ENCODE results near the gene CLINT1.

DNA sequence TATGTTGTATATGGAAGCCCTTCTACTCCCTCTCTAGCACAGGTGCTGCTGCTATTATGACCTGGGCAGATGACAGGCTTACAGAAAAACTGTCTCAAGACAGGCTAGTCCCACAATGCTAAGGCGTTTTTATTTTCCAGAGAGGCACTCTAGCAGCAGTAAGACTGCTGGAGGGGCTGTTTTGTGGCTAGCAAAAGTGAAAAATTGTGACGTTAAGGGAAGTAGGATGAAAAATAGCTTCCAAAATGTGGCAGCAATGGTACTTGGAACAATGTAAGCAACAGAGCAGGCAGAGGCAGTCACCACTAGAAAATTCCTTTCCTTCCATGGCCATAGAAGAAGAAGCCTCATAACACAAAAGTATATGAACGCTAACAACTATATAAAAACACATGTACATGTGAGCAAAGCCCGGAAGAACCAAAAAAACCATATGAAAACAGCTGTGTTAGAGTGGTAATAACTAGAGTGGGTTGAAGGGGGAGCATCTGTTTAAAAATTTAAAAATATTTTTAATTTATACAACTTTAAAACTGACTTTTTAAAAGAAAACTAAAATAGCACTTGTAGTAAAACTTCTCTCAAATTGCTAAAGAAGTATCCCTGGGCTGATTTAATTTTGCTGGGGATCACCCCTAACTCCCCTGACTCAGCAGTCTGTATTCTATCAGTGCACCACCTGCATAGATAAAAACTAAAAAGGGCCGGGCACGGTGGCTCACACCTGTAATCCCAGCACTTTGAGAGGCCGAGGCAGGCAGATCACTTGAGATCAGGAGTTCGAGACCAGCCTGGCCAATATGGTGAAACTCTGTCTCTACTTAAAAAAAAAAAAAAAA is 30.6 kb downstream of the CLINT1 start:
- TF ChIP-seq, protein P1, sequence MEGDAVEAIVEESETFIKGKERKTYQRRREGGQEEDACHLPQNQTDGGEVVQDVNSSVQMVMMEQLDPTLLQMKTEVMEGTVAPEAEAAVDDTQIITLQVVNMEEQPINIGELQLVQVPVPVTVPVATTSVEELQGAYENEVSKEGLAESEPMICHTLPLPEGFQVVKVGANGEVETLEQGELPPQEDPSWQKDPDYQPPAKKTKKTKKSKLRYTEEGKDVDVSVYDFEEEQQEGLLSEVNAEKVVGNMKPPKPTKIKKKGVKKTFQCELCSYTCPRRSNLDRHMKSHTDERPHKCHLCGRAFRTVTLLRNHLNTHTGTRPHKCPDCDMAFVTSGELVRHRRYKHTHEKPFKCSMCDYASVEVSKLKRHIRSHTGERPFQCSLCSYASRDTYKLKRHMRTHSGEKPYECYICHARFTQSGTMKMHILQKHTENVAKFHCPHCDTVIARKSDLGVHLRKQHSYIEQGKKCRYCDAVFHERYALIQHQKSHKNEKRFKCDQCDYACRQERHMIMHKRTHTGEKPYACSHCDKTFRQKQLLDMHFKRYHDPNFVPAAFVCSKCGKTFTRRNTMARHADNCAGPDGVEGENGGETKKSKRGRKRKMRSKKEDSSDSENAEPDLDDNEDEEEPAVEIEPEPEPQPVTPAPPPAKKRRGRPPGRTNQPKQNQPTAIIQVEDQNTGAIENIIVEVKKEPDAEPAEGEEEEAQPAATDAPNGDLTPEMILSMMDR (IDR thresholded peaks at IDR 0.05) = no peak
- no peak for TF ChIP-seq POLR2A (IDR thresholded peaks at IDR 0.05)
